ENCODE results near the gene E4F1. TPM values are rescaled to one million over a fixed set of nuclear protein-coding genes. Genes with fewer than 3 reads are reported as not detected.
A peak's percentile ranks its signal among the peaks of the same experiment; 100 is the strongest.

Gene E4F1
- total and polyA plus RNA-seq, 9 of the 15 experiments (the other 6 are each of a cell fraction or from before 2014, with no cell fraction given): 0.48 to 94.9 (median 20.4) TPM

GRCh38 chr16:2212362-2213324 is 10.7 kb upstream of the E4F1 start:
- Histone ChIP-seq H3K36me3 (ENCODE audit: control insufficient read depth, insufficient read depth, low read length) (peaks cover 50% of the 10 kb centered on the region; the same call in 2 of the 3 replicates), H2AFZ (ENCODE audit: low read depth, low read length) (no peak overlapping the region), H3K4me2 (ENCODE audit: insufficient read depth, low read length) (peak overlapping the region; percentile 87), H3K79me2 (ENCODE audit: control insufficient read depth, insufficient read depth, low read length) (peaks cover 55% of the 10 kb centered on the region), H3K27me3 (ENCODE audit: control insufficient read depth in 2 of 2, insufficient read depth in 2 of 2, low read length in 2 of 2) (no peaks in the 10 kb centered on the region), H3K9me3 (replicated peaks; ENCODE audit: control insufficient read depth, insufficient read depth, low read depth, low read length) (no peaks in the 10 kb centered on the region), H3K9me1 (ENCODE audit: control insufficient read depth, insufficient read depth, low read length) (no peaks in the 10 kb centered on the region), H3K4me3 (peak overlapping the region; percentile 85), H3K27ac (ENCODE audit: extremely low read depth, low read depth, low read length) (peak overlapping the region; percentile 42; the same call in 1 of the 3 replicates), H3K4me1 (replicated peaks in 1 of 2; ENCODE audit: control insufficient read depth in 2 of 2, insufficient read depth in 2 of 2, low read length in 2 of 2) (peaks cover 27 to 83% of the 10 kb centered on the region in 2 experiments), H3K9ac (ENCODE audit: insufficient read depth in 1 of 2, low read depth in 2 of 2, low read length in 2 of 2) (peak overlapping the region; percentile 87 to 99), H4K20me1 (replicated peaks; ENCODE audit: control insufficient read depth, insufficient read depth, low read length) (peaks cover 21% of the 10 kb centered on the region)
- FAIRE-seq (peak; percentile 86), ATAC-seq (no peak), DNase-seq (ENCODE audit: extremely low read depth in 1 of 4, low spot score in 3 of 4) (peak in 1 of 4 experiments; percentile 56)
- ChIA-PET CTCF (ENCODE audit: low intra/inter-chr PET ratio) (no interaction called here), POLR2A (interaction anchor here (0.6 to 1.7 kb wide), 8 partner anchors 9 to 200 kb away, joined by 3 to 8 read pairs (median 4); partner anchors contain the start of gene E4F1)
- in situ Hi-C loops (cut with MboI) (no loop called here), intact Hi-C loops (cut with micrococcal nuclease) (no loop called here)
- 14% methylated on average over 19 of the region's 19 CpGs for WGBS (ENCODE audit: insufficient coverage, low coverage, missing lambda C conversion rate)
- BruUV-seq (replicated peaks): TSS peak; percentile 77
- no peak for TF ChIP-seq CGGBP1 (CRISPR knock-in tag; IDR thresholded peaks at IDR 0.05)
- TF ChIP-seq MNT (conservative IDR thresholded peaks at IDR 0.05): 0 out of 4 replicates have a peak, but pooled peaks of 1 of the 2 experiments have one; percentile 16
- TF ChIP-seq ZNF644 (tag; IDR thresholded peaks at IDR 0.05; ENCODE audit: low read depth): no peak
- TF ChIP-seq ZNF23 (CRISPR knock-in tag; IDR thresholded peaks at IDR 0.05): no peak
- TF ChIP-seq ZFPM2 (CRISPR knock-in tag; IDR thresholded peaks at IDR 0.05): no peak
- no peak for TF ChIP-seq ZBTB43 (CRISPR knock-in tag; IDR thresholded peaks at IDR 0.05)
- TF ChIP-seq HNRNPH1 (optimal IDR thresholded peaks at IDR 0.05; ENCODE audit: low read depth, low read length): no peak
- TF ChIP-seq OTX1 (CRISPR knock-in tag; IDR thresholded peaks at IDR 0.05): no peak
- TF ChIP-seq RBM25 (IDR thresholded peaks at IDR 0.05; ENCODE audit: low read depth, low read length, severe bottlenecking): no peak
- TF ChIP-seq FOSL1 (tag; conservative IDR thresholded peaks at IDR 0.05): no peak
- TF ChIP-seq POLR3G (IDR thresholded peaks at IDR 0.05; ENCODE audit: extremely low read depth, insufficient read length, insufficient replicate concordance): no peak
- TF ChIP-seq PBX2 (CRISPR knock-in tag; IDR thresholded peaks at IDR 0.05; ENCODE audit: low read depth): peak; percentile 76
- peak; percentile 75 for TF ChIP-seq PBX2 (tag; conservative IDR thresholded peaks at IDR 0.05; ENCODE audit: low read depth)
- TF ChIP-seq RBM22 (IDR thresholded peaks at IDR 0.05; ENCODE audit: low read depth, low read length, poor library complexity, severe bottlenecking): no peak
- no peak for TF ChIP-seq ZFP30 (CRISPR knock-in tag; IDR thresholded peaks at IDR 0.05; ENCODE audit: borderline replicate concordance)

Measured in K562 (cell line).